Measurements from ENCODE around the gene NEK11.

GRCh38 chr3:131081224-131081623 is 54.5 kb downstream of the NEK11 start:
- TF ChIP-seq CTCF (conservative IDR thresholded peaks at IDR 0.05; ENCODE audit: low read depth, low read length), result no peak
- TF ChIP-seq EZH2 (IDR thresholded peaks at IDR 0.05; ENCODE audit: borderline replicate concordance, low read depth, low read length, poor library complexity, severe bottlenecking), result no peak

Data from A673 (cell line).